SK-N-SH (cell line): ENCODE results near the gene FAM131B. TPM values are rescaled to one million over a fixed set of nuclear protein-coding genes. Genes with fewer than 3 reads are reported as not detected.

Source experiments
- CTCF ChIA-PET: fragments of 300-600, 350-600 bp; formaldehyde crosslinking; extraction: SDS; loops from one replicate; lab custom pipeline; 2021; lab: Yijun Ruan, JAX
- POLR2A ChIA-PET: fragments of 350-600 bp; sonication (Branson Sonifier 250); formaldehyde crosslinking; extraction: SDS; loops from one replicate; lab custom pipeline; 2020; ENCODE audit warnings: antibody characterized with exemption, inconsistent platforms; lab: Yijun Ruan, JAX
- DNase-seq: peaks from one replicate; pipeline ENCODE4 v3.0.0; 2012
- H2AFZ ChIP-seq: fragments of 200-600 bp; sonication (generic); 2 replicates; pipeline ENCODE4 v1.8.1; 2016; ENCODE audit warnings: antibody characterized with exemption, mild to moderate bottlenecking, low read depth
- H3F3A ChIP-seq: fragments of 200-600 bp; sonication (generic); replicated peaks from 2 replicates; pipeline ENCODE3; 2016; ENCODE audit warnings: antibody characterized with exemption, mild to moderate bottlenecking; ENCODE audit not compliant: insufficient read depth
- H3K27ac ChIP-seq, 2 experiments: fragments of 200-500 bp in 1 of 2; fragments of 200-600 bp in 1 of 2; sonication (Bioruptor generic) in 1 of 2; sonication (generic), shearing (Covaris generic) in 1 of 2; 2 replicates each; pipeline versions ENCODE4 v1.5.1 to v1.6.1; 2014 to 2016; ENCODE audit warnings: low read depth in 2 of 2, inconsistent platforms in 1 of 2, low read length in 1 of 2, mild to moderate bottlenecking in 1 of 2, mixed read lengths in 1 of 2
- H3K27me3 ChIP-seq: fragments of 200-600 bp; sonication (generic), shearing (Covaris generic); 2 replicates; pipeline ENCODE4 v1.6.1; 2016; ENCODE audit warnings: mixed run types; ENCODE audit not compliant: insufficient read depth
- H3K36me3 ChIP-seq, 2 experiments: fragments of 200-500 bp in 1 of 2; fragments of 200-600 bp in 1 of 2; sonication (Bioruptor generic) in 1 of 2; sonication (generic) in 1 of 2; replicated peaks in 1 of 2; 2 replicates each; pipeline versions ENCODE3 to v1.5.1; 2014 to 2016; ENCODE audit warnings: low read length in 1 of 2, mild to moderate bottlenecking in 1 of 2; ENCODE audit not compliant: insufficient read depth in 2 of 2, control insufficient read depth in 1 of 2
- H3K4me1 ChIP-seq, 2 experiments: fragments of 200-500 bp in 1 of 2; fragments of 200-600 bp in 1 of 2; sonication (Bioruptor generic) in 1 of 2; sonication (generic), shearing (Covaris generic) in 1 of 2; 2 replicates each; pipeline versions ENCODE4 v1.5.1 to v1.6.1; 2014 to 2016; ENCODE audit warnings: low read depth in 1 of 2, low read length in 1 of 2, mixed run types in 1 of 2; ENCODE audit not compliant: insufficient read depth in 2 of 2, control insufficient read depth in 1 of 2
- H3K4me2 ChIP-seq: fragments of 200-600 bp; sonication (generic), shearing (Covaris generic); 2 replicates; pipeline ENCODE4 v1.6.1; 2017; ENCODE audit warnings: mixed run types
- H3K4me3 ChIP-seq, 2 experiments: fragments of 200-500 bp in 1 of 2; fragments of 200-600 bp in 1 of 2; sonication (Bioruptor generic) in 1 of 2; sonication (generic), shearing (Covaris generic) in 1 of 2; 2 replicates each; pipeline versions ENCODE4 v1.5.1 to v1.8.1; 2014 to 2016; ENCODE audit warnings: low read depth in 2 of 2, inconsistent platforms in 1 of 2, low read length in 1 of 2, mild to moderate bottlenecking in 1 of 2, mixed read lengths in 1 of 2, moderate library complexity in 1 of 2
- H3K79me2 ChIP-seq: fragments of 200-600 bp; sonication (generic); 2 replicates; pipeline ENCODE4 v1.8.1; 2017; ENCODE audit warnings: mild to moderate bottlenecking; ENCODE audit not compliant: insufficient read depth
- H3K9ac ChIP-seq: fragments of 200-600 bp; sonication (generic); 2 replicates; pipeline ENCODE4 v1.6.1; 2017; ENCODE audit warnings: mixed run types
- H3K9me2 ChIP-seq: fragments of 200-600 bp; sonication (generic); 2 replicates; pipeline ENCODE4 v1.6.1; 2017; ENCODE audit warnings: mixed run types
- H3K9me3 ChIP-seq: fragments of 200-600 bp; sonication (generic); 2 replicates; pipeline ENCODE4 v1.6.1; 2017; ENCODE audit warnings: mixed run types, mild to moderate bottlenecking, moderate library complexity
- H4K20me1 ChIP-seq: fragments of 200-600 bp; sonication (generic); 2 replicates; pipeline ENCODE4 v1.6.1; 2017; ENCODE audit warnings: mild to moderate bottlenecking, mixed run types; ENCODE audit not compliant: insufficient read depth
- ELF1 ChIP-seq: IDR thresholded peaks from 2 replicates; pipeline ENCODE4 v1.4.0; 2012
- FOXJ3 ChIP-seq: sonication (generic); formaldehyde crosslinking; IDR thresholded peaks from 2 replicates; pipeline ENCODE4 v1.5.1; 2020; ENCODE audit warnings: mild to moderate bottlenecking, missing genetic modification reagents
- FOXM1 ChIP-seq: IDR thresholded peaks from 2 replicates; pipeline ENCODE4 v1.4.0; 2012; ENCODE audit warnings: low read depth, mild to moderate bottlenecking
- GATA2 ChIP-seq: sonication (generic); formaldehyde crosslinking; IDR thresholded peaks from 2 replicates; pipeline ENCODE4 v1.5.0; 2020; ENCODE audit warnings: mild to moderate bottlenecking, missing genetic modification reagents
- MXI1 ChIP-seq: IDR thresholded peaks from 2 replicates; pipeline ENCODE4 v1.6.1; 2012; ENCODE audit warnings: mild to moderate bottlenecking, low read depth, low read length, improper control_type of control experiment
- NRF1 ChIP-seq: IDR thresholded peaks from 2 replicates; pipeline ENCODE4 v1.6.1; 2012; ENCODE audit warnings: low read depth, mild to moderate bottlenecking, low read length
- RAD21 ChIP-seq: IDR thresholded peaks from 2 replicates; pipeline ENCODE4 v1.6.1; 2012; ENCODE audit warnings: mild to moderate bottlenecking, low read length
- RCOR1 ChIP-seq: fragments of 150-350 bp; IDR thresholded peaks from 2 replicates; pipeline ENCODE4 v1.6.1; 2017; ENCODE audit warnings: antibody characterized with exemption, low read length
- RFX5 ChIP-seq: IDR thresholded peaks from 2 replicates; pipeline ENCODE4 v1.6.1; 2012; ENCODE audit warnings: mild to moderate bottlenecking, improper control_type of control experiment, low read length
- SIN3A ChIP-seq: IDR thresholded peaks from 2 replicates; pipeline ENCODE4 v1.6.1; 2012; ENCODE audit warnings: low read depth, mild to moderate bottlenecking, low read length, moderate library complexity, borderline replicate concordance
- SMC3 ChIP-seq: IDR thresholded peaks from 2 replicates; pipeline ENCODE4 v1.6.1; 2012; ENCODE audit warnings: low read depth, low read length, improper control_type of control experiment
- TCF12 ChIP-seq: IDR thresholded peaks from 2 replicates; pipeline ENCODE4 v1.4.0; 2012
- TEAD4 ChIP-seq: IDR thresholded peaks from 2 replicates; pipeline ENCODE4 v1.4.0; 2012; ENCODE audit warnings: mild to moderate bottlenecking, borderline replicate concordance; ENCODE audit not compliant: insufficient read depth
- YY1 ChIP-seq: IDR thresholded peaks from 2 replicates; pipeline ENCODE4 v1.4.0; 2012; ENCODE audit warnings: low read depth, mild to moderate bottlenecking
- WGBS: methylation state at CpG from one replicate; pipeline ENCODE4 v1.1.6; 2017; ENCODE audit warnings: low lambda C conversion rate; 5-methylcytosine and 5-hydroxymethylcytosine counted together
- polyA plus RNA-seq, 3 experiments: library from polyadenylated mRNA; depleted of rRNA; stranded (reverse); fragments of >200 nt; gene quantifications; 2 replicates each; pipeline ENCODE4 v1.2.3, GENCODE V29; 2012
- TF ChIP-seq, protein P1 (sequence below): IDR thresholded peaks from 2 replicates; pipeline ENCODE4 v1.4.0; 2012; ENCODE audit warnings: low read depth, borderline replicate concordance
- TF ChIP-seq, protein P2 (sequence below): fragments of 150-350 bp; IDR thresholded peaks from 2 replicates; pipeline ENCODE4 v1.6.1; 2016; ENCODE audit warnings: mild to moderate bottlenecking, low read depth, low read length
- TF ChIP-seq, protein P3 (sequence below): fragments of 200-600 bp; sonication (generic); IDR thresholded peaks from 2 replicates; pipeline ENCODE4 v1.6.1; 2017; ENCODE audit warnings: antibody characterized with exemption, mild to moderate bottlenecking, moderate library complexity

FAM131B gene
- polyA plus RNA-seq, 1 of the 3 experiments (the other 2 are of a cell fraction): 43.6 TPM

GRCh38 chr7:143305423-143306070, 57.0 kb downstream of the FAM131B start:
- CTCF ChIA-PET: interaction anchor here (0.6 to 3.1 kb wide), 16 partner anchors 9 to 102 kb away, joined by 3 to 14 read pairs (median 4); partner anchors contain the start of gene GSTK1
- DNase-seq: peak; percentile 68
- Histone ChIP-seq H3K4me1 (no peaks in the 10 kb centered on the region; a peak in 1 of 4 replicates), H3K27ac (no peak overlapping the region), H3K36me3 (peaks cover 72 to 81% of the 10 kb centered on the region in 2 experiments), H3K9me2 (no peaks in the 10 kb centered on the region), H4K20me1 (peaks cover 5% of the 10 kb centered on the region; the same call in 1 of the 2 replicates), H3K27me3 (no peaks in the 10 kb centered on the region), H3F3A (peaks cover 6% of the 10 kb centered on the region), H3K4me2 (no peak overlapping the region), H3K79me2 (no peaks in the 10 kb centered on the region; the same call in 1 of the 2 replicates), H3K4me3 (no peak overlapping the region), H3K9me3 (no peaks in the 10 kb centered on the region), H3K9ac (no peak overlapping the region), H2AFZ (no peak overlapping the region)
- POLR2A ChIA-PET: no interaction called here
- TF ChIP-seq RFX5 (no peak), ELF1 (no peak), TEAD4 (no peak), TCF12 (no peak), FOXJ3 (CRISPR knock-in tag) (no peak), YY1 (no peak), RAD21 (peak; percentile 63), RCOR1 (no peak), FOXM1 (no peak), MXI1 (no peak), SMC3 (peak; percentile 59), NRF1 (no peak), SIN3A (no peak), GATA2 (CRISPR knock-in tag) (no peak)
- TF ChIP-seq, protein P1, sequence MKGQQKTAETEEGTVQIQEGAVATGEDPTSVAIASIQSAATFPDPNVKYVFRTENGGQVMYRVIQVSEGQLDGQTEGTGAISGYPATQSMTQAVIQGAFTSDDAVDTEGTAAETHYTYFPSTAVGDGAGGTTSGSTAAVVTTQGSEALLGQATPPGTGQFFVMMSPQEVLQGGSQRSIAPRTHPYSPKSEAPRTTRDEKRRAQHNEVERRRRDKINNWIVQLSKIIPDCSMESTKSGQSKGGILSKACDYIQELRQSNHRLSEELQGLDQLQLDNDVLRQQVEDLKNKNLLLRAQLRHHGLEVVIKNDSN: no peak
- TF ChIP-seq, protein P2, sequence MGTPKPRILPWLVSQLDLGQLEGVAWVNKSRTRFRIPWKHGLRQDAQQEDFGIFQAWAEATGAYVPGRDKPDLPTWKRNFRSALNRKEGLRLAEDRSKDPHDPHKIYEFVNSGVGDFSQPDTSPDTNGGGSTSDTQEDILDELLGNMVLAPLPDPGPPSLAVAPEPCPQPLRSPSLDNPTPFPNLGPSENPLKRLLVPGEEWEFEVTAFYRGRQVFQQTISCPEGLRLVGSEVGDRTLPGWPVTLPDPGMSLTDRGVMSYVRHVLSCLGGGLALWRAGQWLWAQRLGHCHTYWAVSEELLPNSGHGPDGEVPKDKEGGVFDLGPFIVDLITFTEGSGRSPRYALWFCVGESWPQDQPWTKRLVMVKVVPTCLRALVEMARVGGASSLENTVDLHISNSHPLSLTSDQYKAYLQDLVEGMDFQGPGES: no peak
- TF ChIP-seq, protein P3, sequence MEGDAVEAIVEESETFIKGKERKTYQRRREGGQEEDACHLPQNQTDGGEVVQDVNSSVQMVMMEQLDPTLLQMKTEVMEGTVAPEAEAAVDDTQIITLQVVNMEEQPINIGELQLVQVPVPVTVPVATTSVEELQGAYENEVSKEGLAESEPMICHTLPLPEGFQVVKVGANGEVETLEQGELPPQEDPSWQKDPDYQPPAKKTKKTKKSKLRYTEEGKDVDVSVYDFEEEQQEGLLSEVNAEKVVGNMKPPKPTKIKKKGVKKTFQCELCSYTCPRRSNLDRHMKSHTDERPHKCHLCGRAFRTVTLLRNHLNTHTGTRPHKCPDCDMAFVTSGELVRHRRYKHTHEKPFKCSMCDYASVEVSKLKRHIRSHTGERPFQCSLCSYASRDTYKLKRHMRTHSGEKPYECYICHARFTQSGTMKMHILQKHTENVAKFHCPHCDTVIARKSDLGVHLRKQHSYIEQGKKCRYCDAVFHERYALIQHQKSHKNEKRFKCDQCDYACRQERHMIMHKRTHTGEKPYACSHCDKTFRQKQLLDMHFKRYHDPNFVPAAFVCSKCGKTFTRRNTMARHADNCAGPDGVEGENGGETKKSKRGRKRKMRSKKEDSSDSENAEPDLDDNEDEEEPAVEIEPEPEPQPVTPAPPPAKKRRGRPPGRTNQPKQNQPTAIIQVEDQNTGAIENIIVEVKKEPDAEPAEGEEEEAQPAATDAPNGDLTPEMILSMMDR: peak; percentile 92
- 82% methylated on average over 10 of the region's 10 CpGs for WGBS
